Keratinocyte (primary cell): ENCODE measurements around the gene HAND1.

Experiments used
- CTCF ChIP-seq, 3 experiments: IDR thresholded peaks in 1 of 3; conservative IDR thresholded peaks in 1 of 3; optimal IDR thresholded peaks in 1 of 3; 2 replicates in 2 of 3; 3 replicates in 1 of 3; pipeline versions ENCODE3 to v1.5.1; 2011; ENCODE audit warnings: low read length in 3 of 3, mild to moderate bottlenecking in 3 of 3, moderate library complexity in 2 of 3, control low read depth in 1 of 3, inconsistent platforms in 1 of 3; ENCODE audit not compliant: insufficient read depth in 2 of 3; ENCODE audit errors: extremely low read depth in 1 of 3
- EZH2 ChIP-seq: IDR thresholded peaks from one replicate; pipeline ENCODE4 v1.6.1; 2012; ENCODE audit warnings: inconsistent platforms, mild to moderate bottlenecking, low read length, moderate library complexity

GRCh38 chr5:154472871-154473580 lies 5.0 kb downstream of the HAND1 start:
- no peak for TF ChIP-seq CTCF (optimal IDR thresholded peaks at IDR 0.05 in 1 of 3, IDR thresholded peaks at IDR 0.05 in 1 of 3, conservative IDR thresholded peaks at IDR 0.05 in 1 of 3; ENCODE audit: extremely low read depth in 1 of 3, insufficient read depth in 2 of 3, low read length in 3 of 3)
- peak; percentile 69 for TF ChIP-seq EZH2
